ENCODE results near the gene PRAF2. TPM values are rescaled to one million over a fixed set of nuclear protein-coding genes. Genes with fewer than 3 reads are reported as not detected.

The PRAF2 gene
- total and polyA plus RNA-seq, 11 donors = 8.0 to 24.0 (median 11.4) TPM

GRCh38 chrX:49071877-49072711 is 1.7 kb downstream of the PRAF2 start:
- peaks cover 0 to 19% (median 7%) of the 10 kb centered on the region in 9 donors for H3K36me3 ChIP-seq
- H3K27ac ChIP-seq = peak overlapping the region in 6 of 12 donors; percentile 13 to 84 (median 46)
- no peak for TF ChIP-seq POLR2A (IDR thresholded peaks at IDR 0.05)
- TF ChIP-seq CTCF (IDR thresholded peaks at IDR 0.05) = no peak
- intact Hi-C loops (cut with DNase I) = loop anchor here in 1 of 10 donors (10.0 kb wide), 1 partner anchor 467 kb away; no protein-coding TSS in a partner anchor
- no peaks in the 10 kb centered on the region for H3K9me3 ChIP-seq
- peak overlapping the region in 11 of 12 donors; percentile 5 to 90 (median 64) for H3K4me3 ChIP-seq
- no peaks in the 10 kb centered on the region for H3K27me3 ChIP-seq
- ATAC-seq (peak; percentile 22 to 73 (median 68)), DNase-seq (peak; percentile 70 to 82 (median 75))
- 32 to 63% (median 44%) methylated on average over 49 to 63 of the region's 63 CpGs for WGBS, 4 donors
- H3K4me1 ChIP-seq = peaks cover 0 to 18% (median 4%) of the 10 kb centered on the region in 12 donors

- no peak for DNase-seq
- WGBS, 4 donors = 72 to 94% (median 86%) methylated on average over 4 of the region's 4 CpGs
- no peak for TF ChIP-seq CTCF (IDR thresholded peaks at IDR 0.05)
- no peak for TF ChIP-seq POLR2A (IDR thresholded peaks at IDR 0.05)
- Histone ChIP-seq H3K36me3 (peaks cover 0 to 8% (median 0%) of the 10 kb centered on the region in 9 donors), H3K9me3 (no peaks in the 10 kb centered on the region), H3K4me3 (no peak overlapping the region), H3K27me3 (no peaks in the 10 kb centered on the region), H3K27ac (no peak overlapping the region), H3K4me1 (peaks cover 0 to 18% (median 4%) of the 10 kb centered on the region in 12 donors)
- no peak for ATAC-seq
- intact Hi-C loops (cut with DNase I) = loop anchor here in 1 of 10 donors (10.0 kb wide), 1 partner anchor 466 kb away; no protein-coding TSS in a partner anchor
Measured at GRCh38 chrX:49070988-49071387, 2.8 kb downstream of the PRAF2 start.

- 90 to 97% (median 91%) methylated on average over 11 of the region's 11 CpGs for WGBS, 4 donors
- H3K4me1 ChIP-seq = peaks cover 0 to 12% (median 2%) of the 10 kb centered on the region in 12 donors
- H3K27me3 ChIP-seq = no peaks in the 10 kb centered on the region
- H3K4me3 ChIP-seq = no peak overlapping the region
- no peak for DNase-seq
- H3K9me3 ChIP-seq = no peaks in the 10 kb centered on the region
- intact Hi-C loops (cut with DNase I) = no loop called here
- H3K36me3 ChIP-seq = no peaks in the 10 kb centered on the region
- no peak for ATAC-seq
- no peak overlapping the region for H3K27ac ChIP-seq
- TF ChIP-seq CTCF (IDR thresholded peaks at IDR 0.05) (no peak), POLR2A (IDR thresholded peaks at IDR 0.05) (no peak)
Measured at GRCh38 chrX:49069038-49069437, 4.8 kb downstream of the PRAF2 start.

- no peaks in the 10 kb centered on the region for H3K27me3 ChIP-seq
- ATAC-seq (no peak), DNase-seq (no peak)
- H3K4me3 ChIP-seq = no peak overlapping the region
- no peaks in the 10 kb centered on the region for H3K36me3 ChIP-seq
- 83 to 94% (median 89%) methylated on average over 18 to 41 of the region's 41 CpGs for WGBS, 4 donors
- H3K4me1 ChIP-seq = peaks cover 0 to 3% (median 0%) of the 10 kb centered on the region in 12 donors
- H3K27ac ChIP-seq = no peak overlapping the region
- no peak for TF ChIP-seq CTCF (IDR thresholded peaks at IDR 0.05)
- no peak for TF ChIP-seq POLR2A (IDR thresholded peaks at IDR 0.05)
- intact Hi-C loops (cut with DNase I) = no loop called here
- H3K9me3 ChIP-seq = no peaks in the 10 kb centered on the region
Measured at GRCh38 chrX:49067285-49068120, 6.3 kb downstream of the PRAF2 start.
